NCI-H524 (cell line): ENCODE data around the gene GID8.
A peak's percentile ranks its signal among the peaks of the same experiment; 100 is the strongest.

Experiments
- DNase-seq, 2 experiments: peaks; one replicate each; lab custom pipeline; 2025; lab: John Stamatoyannopoulos, UW

The GID8 gene

GRCh38 chr20:62938105-62938888 lies at the start of gene GID8:
Gene GID8, plus strand, starts transcription at chr20:62938147. Its CDS starts 3,356 bp downstream, at chr20:62941503.
- DNase-seq = peak in 1 of 2 experiments; percentile 20

- DNase-seq = no peak
These were observed 49.5 kb upstream of the GID8 start for GRCh38 chr20:62888406-62888805.

GRCh38 chr20:62888910-62889309 lies 49.0 kb upstream of the GID8 start:
- DNase-seq = no peak

GRCh38 chr20:62889411-62889810 lies 48.5 kb upstream of the GID8 start:
- no peak for DNase-seq

- DNase-seq = no peak
These were observed 48.1 kb upstream of the GID8 start for GRCh38 chr20:62889871-62890270.

- DNase-seq = no peak
These were observed 47.5 kb upstream of the GID8 start for GRCh38 chr20:62890444-62890843.

- DNase-seq = no peak
These were observed 46.8 kb upstream of the GID8 start for GRCh38 chr20:62891111-62891510.

GRCh38 chr20:62892348-62893304 lies 45.3 kb upstream of the GID8 start:
- no peak for DNase-seq

- no peak for DNase-seq
These were observed 44.2 kb upstream of the GID8 start for GRCh38 chr20:62893700-62894099.

GRCh38 chr20:62894261-62894660 lies 43.7 kb upstream of the GID8 start:
- DNase-seq = no peak

- no peak for DNase-seq
These were observed 42.4 kb upstream of the GID8 start for GRCh38 chr20:62895539-62895938.

GRCh38 chr20:62896526-62896925 lies 41.4 kb upstream of the GID8 start:
- DNase-seq = no peak

- peak; percentile 90 to 91 for DNase-seq
These were observed 40.3 kb upstream of the GID8 start for GRCh38 chr20:62897666-62898065.

GRCh38 chr20:62898093-62898964 lies 39.6 kb upstream of the GID8 start:
- peak in 1 of 2 experiments; percentile 90 for DNase-seq

- DNase-seq = no peak
These were observed 38.8 kb upstream of the GID8 start for GRCh38 chr20:62898970-62899632.

GRCh38 chr20:62899633-62900051 lies 38.3 kb upstream of the GID8 start:
- no peak for DNase-seq

GRCh38 chr20:62900052-62900691 lies 37.8 kb upstream of the GID8 start:
- peak; percentile 55 to 79 for DNase-seq

GRCh38 chr20:62900692-62901584 lies 37.0 kb upstream of the GID8 start:
- peak; percentile 79 to 88 for DNase-seq

GRCh38 chr20:62901891-62902290 lies 36.1 kb upstream of the GID8 start:
- DNase-seq = no peak
